Endothelial cell of umbilical vein (primary cell): ENCODE data around the gene C1orf116. TPM values are rescaled to one million over a fixed set of nuclear protein-coding genes. Genes with fewer than 3 reads are reported as not detected.

Experiments used
- BruUV-seq: library from RNA; stranded (reverse); fragments of 400-500 nt; replicated peaks from 2 replicates; lab custom pipeline; 2021; lab: Mats Ljungman, UMichigan
- CTCF ChIA-PET: fragments of 300-600, 350-600 bp; sonication (Branson Sonifier 250); formaldehyde crosslinking; loops from one replicate; lab custom pipeline; 2021; ENCODE audit warnings: antibody characterized with exemption, inconsistent platforms; lab: Charles Lee
- POLR2A ChIA-PET: fragments of 300-600, 350-600 bp; sonication (Branson Sonifier 250); formaldehyde crosslinking; loops from one replicate; lab custom pipeline; 2021; ENCODE audit warnings: antibody characterized with exemption, inconsistent platforms; lab: Charles Lee
- DNase-seq: peaks from one replicate; pipeline ENCODE4 v3.0.0-alpha.2; 2011; ENCODE audit warnings: low read depth, low spot score
- FAIRE-seq: peaks from 2 replicates; lab custom pipeline; 2011; peaks lifted over from hg19 to GRCh38; lab: Jason Lieb, UNC
- H2AFZ ChIP-seq: 2 replicates; pipeline ENCODE4 v1.6.0; 2012; ENCODE audit warnings: low read depth, low read length, control low read depth, inconsistent platforms
- H3K27ac ChIP-seq: 2 replicates; pipeline ENCODE4 v1.5.1; 2011; ENCODE audit warnings: low read depth, mild to moderate bottlenecking, control low read depth, low read length, moderate library complexity; ENCODE audit not compliant: insufficient read depth
- H3K27me3 ChIP-seq, 2 experiments: 2 replicates each; pipeline versions ENCODE4 v1.6.0 to v1.6.1; 2011; ENCODE audit warnings: low read length in 2 of 2, mixed read lengths in 1 of 2; ENCODE audit not compliant: control insufficient read depth in 2 of 2, insufficient read depth in 2 of 2
- H3K36me3 ChIP-seq, 2 experiments: 2 replicates in 1 of 2; 3 replicates in 1 of 2; pipeline ENCODE4 v1.5.1; 2011; ENCODE audit warnings: low read length in 2 of 2, mild to moderate bottlenecking in 1 of 2, moderate library complexity in 1 of 2; ENCODE audit not compliant: control insufficient read depth in 2 of 2, insufficient read depth in 2 of 2; ENCODE audit errors: extremely low read depth in 1 of 2
- H3K4me1 ChIP-seq: 3 replicates; pipeline ENCODE4 v1.5.1; 2011; ENCODE audit warnings: mild to moderate bottlenecking, low read length; ENCODE audit not compliant: control insufficient read depth, insufficient read depth; ENCODE audit errors: extremely low read depth
- H3K4me2 ChIP-seq: 2 replicates; pipeline ENCODE4 v1.6.1; 2011; ENCODE audit warnings: low read length, control low read depth, mixed read lengths; ENCODE audit not compliant: insufficient read depth
- H3K4me3 ChIP-seq, 3 experiments: fragments of 200-600 bp in 1 of 3; sonication (generic), shearing (Covaris generic) in 1 of 3; replicated peaks in 1 of 3; 2 replicates each; pipeline ENCODE4 v1.5.1; 2011 to 2016; ENCODE audit warnings: control low read depth in 3 of 3, low read length in 3 of 3, mild to moderate bottlenecking in 2 of 3, inconsistent platforms in 1 of 3, low read depth in 1 of 3, moderate library complexity in 1 of 3; ENCODE audit not compliant: insufficient read depth in 1 of 3
- H3K79me2 ChIP-seq: 2 replicates; pipeline ENCODE4 v1.6.0; 2012; ENCODE audit warnings: low read length, inconsistent platforms; ENCODE audit not compliant: control insufficient read depth, insufficient read depth
- H3K9ac ChIP-seq: replicated peaks from 2 replicates; pipeline ENCODE3; 2011; ENCODE audit warnings: low read length, control low read depth; ENCODE audit not compliant: insufficient read depth; ENCODE audit errors: extremely low read depth
- H3K9me1 ChIP-seq: replicated peaks from 3 replicates; pipeline ENCODE4 v1.6.0; 2011; ENCODE audit warnings: mild to moderate bottlenecking, low read length; ENCODE audit not compliant: control insufficient read depth, insufficient read depth; ENCODE audit errors: extremely low read depth
- H3K9me3 ChIP-seq: replicated peaks from 2 replicates; pipeline ENCODE4 v1.5.1; 2012; ENCODE audit warnings: low read length, inconsistent platforms; ENCODE audit not compliant: control insufficient read depth, insufficient read depth
- H4K20me1 ChIP-seq: replicated peaks from 2 replicates; pipeline ENCODE3; 2011; ENCODE audit warnings: mild to moderate bottlenecking, low read length; ENCODE audit not compliant: control insufficient read depth, insufficient read depth; ENCODE audit errors: extremely low read depth
- CTCF ChIP-seq, 2 donors: IDR thresholded peaks; 1 replicate in 1 of 2; 2 replicates in 1 of 2; pipeline ENCODE4 v1.5.1; 2011; ENCODE audit warnings: low read length in 2 of 2, mild to moderate bottlenecking in 2 of 2, moderate library complexity in 2 of 2, control low read depth in 1 of 2, inconsistent platforms in 1 of 2, low read depth in 1 of 2; ENCODE audit not compliant: insufficient read depth in 1 of 2; ENCODE audit errors: extremely low read depth in 1 of 2
- EZH2 ChIP-seq: IDR thresholded peaks from 2 replicates; pipeline ENCODE4 v1.6.1; 2012; ENCODE audit warnings: borderline replicate concordance, low read depth, mild to moderate bottlenecking, moderate library complexity, low read length, inconsistent platforms; ENCODE audit not compliant: severe bottlenecking
- FOS ChIP-seq: IDR thresholded peaks from 2 replicates; pipeline ENCODE4 v1.6.1; 2011; ENCODE audit warnings: mild to moderate bottlenecking, low read length, moderate library complexity, borderline replicate concordance; ENCODE audit not compliant: insufficient read depth
- GATA2 ChIP-seq: IDR thresholded peaks from 2 replicates; pipeline ENCODE4 v1.7.0; 2011; ENCODE audit warnings: low read depth, mild to moderate bottlenecking, moderate library complexity, mixed read lengths, low read length; ENCODE audit not compliant: insufficient read length, insufficient read depth
- JUN ChIP-seq: IDR thresholded peaks from 2 replicates; pipeline ENCODE4 v1.6.1; 2011; ENCODE audit warnings: borderline replicate concordance, low read depth; ENCODE audit not compliant: insufficient read length, insufficient read depth
- MAX ChIP-seq: IDR thresholded peaks from 2 replicates; pipeline ENCODE4 v1.6.1; 2011; ENCODE audit not compliant: insufficient read depth, insufficient read length
- MYC ChIP-seq: IDR thresholded peaks from one replicate; pipeline ENCODE4 v1.6.1; 2011; ENCODE audit warnings: mild to moderate bottlenecking, low read depth, low read length
- POLR2A ChIP-seq: IDR thresholded peaks from 2 replicates; pipeline ENCODE4 v1.6.1; 2012; ENCODE audit warnings: low read depth, mild to moderate bottlenecking, control low read depth, low read length
- POLR2AphosphoS5 ChIP-seq: IDR thresholded peaks from 2 replicates; pipeline ENCODE4 v1.6.1; 2012; ENCODE audit warnings: low read depth, mild to moderate bottlenecking, control low read depth, low read length, moderate library complexity; ENCODE audit not compliant: insufficient read depth
- dilution Hi-C: fragments of 300-500 bp; cut with MboI; formaldehyde crosslinking; loops from one replicate; pipeline ENCODE4 v1.15.0; 2019; ENCODE audit warnings: low sequenced_read_pairs; ENCODE audit not compliant: extremely low pct_ligation_motif_present
- intact Hi-C: fragments of 100-400 bp; cut with micrococcal nuclease; formaldehyde crosslinking; loops from one replicate; pipeline ENCODE4 v1.10.0; 2022
- polyA plus RNA-seq, 4 experiments: library from polyadenylated mRNA; depleted of rRNA in 3 of 4; stranded (reverse) in 3 of 4; unstranded in 1 of 4; fragments of >200 nt; gene quantifications; 2 replicates each; pipeline versions ENCODE4 v1.2.1 to v1.2.3, GENCODE V29; 2011 to 2012; ENCODE audit warnings: missing spikeins in 1 of 4
- total RNA-seq: library from RNA; stranded (reverse); gene quantifications from 2 replicates; pipeline ENCODE4 v1.2.3, GENCODE V29; 2021

Gene C1orf116
- total and polyA plus RNA-seq, 2 donors (not counting 3 experiments of a cell fraction or from before 2014, with no cell fraction given) = 0.07 TPM; not detected in 1

GRCh38 chr1:207071426-207071825 is 38.9 kb upstream of the C1orf116 start:
- BruUV-seq = no TSS peak
- Histone ChIP-seq H3K27ac (no peak overlapping the region), H3K9ac (no peak overlapping the region), H3K9me3 (no peaks in the 10 kb centered on the region), H3K4me3 (no peak overlapping the region), H2AFZ (no peak overlapping the region), H3K4me2 (no peak overlapping the region), H3K4me1 (no peaks in the 10 kb centered on the region), H3K36me3 (no peaks in the 10 kb centered on the region), H3K9me1 (no peaks in the 10 kb centered on the region), H4K20me1 (no peaks in the 10 kb centered on the region), H3K27me3 (peaks cover 2 to 3% of the 10 kb centered on the region in 2 experiments), H3K79me2 (no peaks in the 10 kb centered on the region)
- POLR2A ChIA-PET = no interaction called here
- DNase-seq (no peak), FAIRE-seq (no peak)
- dilution Hi-C loops = no loop called here
- CTCF ChIA-PET = interaction anchor here (1.5 kb wide), 1 partner anchor 13 kb away, joined by 4 read pairs; no protein-coding TSS in a partner anchor
- intact Hi-C loops = no loop called here
- TF ChIP-seq POLR2A (no peak), MYC (no peak), JUN (no peak), CTCF (IDR thresholded peaks at IDR 0.05; ENCODE audit: extremely low read depth in 1 of 2, insufficient read depth in 1 of 2, low read depth in 1 of 2, low read length in 2 of 2) (no peak)

GRCh38 chr1:207070811-207071210 is 38.3 kb upstream of the C1orf116 start:
- BruUV-seq = no TSS peak
- H3K9ac ChIP-seq = no peak overlapping the region
- no peaks in the 10 kb centered on the region for H3K9me3 ChIP-seq
- no peak overlapping the region for H3K27ac ChIP-seq
- no peaks in the 10 kb centered on the region for H3K4me1 ChIP-seq
- no peak overlapping the region for H2AFZ ChIP-seq
- peaks cover 2 to 3% of the 10 kb centered on the region in 2 experiments for H3K27me3 ChIP-seq
- no peaks in the 10 kb centered on the region for H3K9me1 ChIP-seq
- no peak for DNase-seq
- no peaks in the 10 kb centered on the region for H3K79me2 ChIP-seq
- no peak overlapping the region for H3K4me3 ChIP-seq
- ChIA-PET CTCF (interaction anchor here (1.5 kb wide), 1 partner anchor 14 kb away, joined by 4 read pairs; no protein-coding TSS in a partner anchor), POLR2A (no interaction called here)
- no peak overlapping the region for H3K4me2 ChIP-seq
- no peaks in the 10 kb centered on the region for H4K20me1 ChIP-seq
- dilution Hi-C loops = no loop called here
- H3K36me3 ChIP-seq = no peaks in the 10 kb centered on the region
- intact Hi-C loops = no loop called here
- TF ChIP-seq CTCF (IDR thresholded peaks at IDR 0.05; ENCODE audit: extremely low read depth in 1 of 2, insufficient read depth in 1 of 2, low read depth in 1 of 2, low read length in 2 of 2) (no peak), POLR2A (no peak), POLR2AphosphoS5 (no peak), GATA2 (no peak), FOS (no peak), JUN (no peak), MYC (no peak), MAX (no peak), EZH2 (no peak)
- FAIRE-seq = no peak
